ENCODE data around the gene TBC1D13. TPM values are rescaled to one million over a fixed set of nuclear protein-coding genes. Genes with fewer than 3 reads are reported as not detected.
A peak's percentile ranks its signal among the peaks of the same experiment; 100 is the strongest.

Gene TBC1D13
- total and polyA plus RNA-seq, 9 of the 15 experiments (the other 6 are each of a cell fraction or from before 2014, with no cell fraction given) = 2.3 to 28.7 (median 11.4) TPM

DNA sequence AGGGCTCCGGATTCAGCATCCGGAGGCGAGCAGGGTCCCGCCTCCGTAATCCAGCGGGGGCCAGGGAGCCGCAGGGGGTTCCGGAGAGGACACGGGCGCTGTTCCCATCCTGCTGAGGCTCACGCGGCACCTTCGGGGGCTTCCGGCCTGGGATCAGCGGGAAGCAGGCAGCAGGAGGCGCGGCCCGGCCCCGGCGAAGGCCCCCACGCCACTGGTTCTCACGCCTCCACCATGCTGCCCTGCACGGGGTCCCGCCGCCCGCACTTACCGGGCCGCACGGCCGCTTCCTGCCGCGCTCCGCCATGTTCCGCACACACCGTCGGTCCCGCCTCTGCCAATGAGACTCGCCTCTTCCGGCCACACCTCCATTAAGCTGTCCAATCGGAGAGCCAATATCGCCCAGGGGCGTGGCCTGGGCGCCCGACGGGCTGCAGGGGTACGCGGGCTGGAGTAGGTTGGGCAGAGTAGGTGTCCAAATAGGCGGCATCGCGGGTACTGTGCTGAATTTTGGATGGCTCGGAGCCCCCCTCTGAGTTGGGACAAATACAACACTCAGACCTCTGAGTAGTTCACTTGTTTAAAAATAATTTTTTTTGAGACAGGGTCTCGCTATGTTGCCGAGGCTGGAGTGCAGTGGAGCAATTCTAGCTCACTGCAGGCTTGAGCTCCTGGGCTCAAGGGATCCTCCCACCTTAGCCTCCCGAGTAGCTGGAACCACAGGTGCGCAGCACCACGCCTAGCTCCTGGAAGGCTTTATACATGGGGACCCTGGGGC is 42.6 kb downstream of the TBC1D13 start, which contains the start of gene SPOUT1 (continued):
- TF ChIP-seq, protein P1, sequence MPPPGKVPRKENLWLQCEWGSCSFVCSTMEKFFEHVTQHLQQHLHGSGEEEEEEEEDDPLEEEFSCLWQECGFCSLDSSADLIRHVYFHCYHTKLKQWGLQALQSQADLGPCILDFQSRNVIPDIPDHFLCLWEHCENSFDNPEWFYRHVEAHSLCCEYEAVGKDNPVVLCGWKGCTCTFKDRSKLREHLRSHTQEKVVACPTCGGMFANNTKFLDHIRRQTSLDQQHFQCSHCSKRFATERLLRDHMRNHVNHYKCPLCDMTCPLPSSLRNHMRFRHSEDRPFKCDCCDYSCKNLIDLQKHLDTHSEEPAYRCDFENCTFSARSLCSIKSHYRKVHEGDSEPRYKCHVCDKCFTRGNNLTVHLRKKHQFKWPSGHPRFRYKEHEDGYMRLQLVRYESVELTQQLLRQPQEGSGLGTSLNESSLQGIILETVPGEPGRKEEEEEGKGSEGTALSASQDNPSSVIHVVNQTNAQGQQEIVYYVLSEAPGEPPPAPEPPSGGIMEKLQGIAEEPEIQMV (tag; conservative IDR thresholded peaks at IDR 0.05; ENCODE audit: low read depth) = no peak
- TF ChIP-seq, protein P2, sequence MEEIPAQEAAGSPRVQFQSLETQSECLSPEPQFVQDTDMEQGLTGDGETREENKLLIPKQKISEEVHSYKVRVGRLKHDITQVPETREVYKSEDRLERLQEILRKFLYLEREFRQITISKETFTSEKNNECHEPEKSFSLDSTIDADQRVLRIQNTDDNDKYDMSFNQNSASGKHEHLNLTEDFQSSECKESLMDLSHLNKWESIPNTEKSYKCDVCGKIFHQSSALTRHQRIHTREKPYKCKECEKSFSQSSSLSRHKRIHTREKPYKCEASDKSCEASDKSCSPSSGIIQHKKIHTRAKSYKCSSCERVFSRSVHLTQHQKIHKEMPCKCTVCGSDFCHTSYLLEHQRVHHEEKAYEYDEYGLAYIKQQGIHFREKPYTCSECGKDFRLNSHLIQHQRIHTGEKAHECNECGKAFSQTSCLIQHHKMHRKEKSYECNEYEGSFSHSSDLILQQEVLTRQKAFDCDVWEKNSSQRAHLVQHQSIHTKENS (CRISPR knock-in tag; IDR thresholded peaks at IDR 0.05) = no peak
- TF ChIP-seq ZNF324 (CRISPR knock-in tag; IDR thresholded peaks at IDR 0.05) (no peak), ATF7 (IDR thresholded peaks at IDR 0.05) (peak; percentile 60; the same call in 1 of the 2 replicates), CBFA2T2 (conservative IDR thresholded peaks at IDR 0.05) (no peak), ZNF24 (IDR thresholded peaks at IDR 0.05) (no peak), SREBF2 (CRISPR knock-in tag; IDR thresholded peaks at IDR 0.05) (no peak), EP300 (IDR thresholded peaks at IDR 0.05; ENCODE audit: low read length) (no peak), SAFB2 (IDR thresholded peaks at IDR 0.05; ENCODE audit: borderline replicate concordance, low read depth, low read length, severe bottlenecking) (no peak), FOXK1 (CRISPR knock-in tag; IDR thresholded peaks at IDR 0.05; ENCODE audit: borderline replicate concordance) (no peak), NCOA6 (IDR thresholded peaks at IDR 0.05) (no peak), HMGN3 (IDR thresholded peaks at IDR 0.05; ENCODE audit: borderline replicate concordance, extremely low read depth, insufficient read length, low read depth, low read length) (peak; percentile 50), ZFP36 (IDR thresholded peaks at IDR 0.05; ENCODE audit: low read depth, low read length, partially characterized antibody) (no peak), FIP1L1 (IDR thresholded peaks at IDR 0.05; ENCODE audit: low read depth, low read length, poor library complexity, severe bottlenecking) (peak; percentile 93)
- TF ChIP-seq, protein P3, sequence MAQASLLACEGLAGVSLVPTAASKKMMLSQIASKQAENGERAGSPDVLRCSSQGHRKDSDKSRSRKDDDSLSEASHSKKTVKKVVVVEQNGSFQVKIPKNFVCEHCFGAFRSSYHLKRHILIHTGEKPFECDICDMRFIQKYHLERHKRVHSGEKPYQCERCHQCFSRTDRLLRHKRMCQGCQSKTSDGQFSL (CRISPR knock-in tag; IDR thresholded peaks at IDR 0.05) = no peak
- TF ChIP-seq, protein P3 (tag; IDR thresholded peaks at IDR 0.05) = no peak
- TF ChIP-seq, protein P4, sequence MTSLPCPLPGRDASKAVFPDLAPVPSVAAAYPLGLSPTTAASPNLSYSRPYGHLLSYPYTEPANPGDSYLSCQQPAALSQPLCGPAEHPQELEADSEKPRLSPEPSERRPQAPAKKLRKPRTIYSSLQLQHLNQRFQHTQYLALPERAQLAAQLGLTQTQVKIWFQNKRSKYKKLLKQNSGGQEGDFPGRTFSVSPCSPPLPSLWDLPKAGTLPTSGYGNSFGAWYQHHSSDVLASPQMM (CRISPR knock-in tag; IDR thresholded peaks at IDR 0.05) = no peak
- TF ChIP-seq, protein P5, sequence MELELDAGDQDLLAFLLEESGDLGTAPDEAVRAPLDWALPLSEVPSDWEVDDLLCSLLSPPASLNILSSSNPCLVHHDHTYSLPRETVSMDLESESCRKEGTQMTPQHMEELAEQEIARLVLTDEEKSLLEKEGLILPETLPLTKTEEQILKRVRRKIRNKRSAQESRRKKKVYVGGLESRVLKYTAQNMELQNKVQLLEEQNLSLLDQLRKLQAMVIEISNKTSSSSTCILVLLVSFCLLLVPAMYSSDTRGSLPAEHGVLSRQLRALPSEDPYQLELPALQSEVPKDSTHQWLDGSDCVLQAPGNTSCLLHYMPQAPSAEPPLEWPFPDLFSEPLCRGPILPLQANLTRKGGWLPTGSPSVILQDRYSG (tag; conservative IDR thresholded peaks at IDR 0.05; ENCODE audit: low read depth) = no peak
- TF ChIP-seq, protein P6, sequence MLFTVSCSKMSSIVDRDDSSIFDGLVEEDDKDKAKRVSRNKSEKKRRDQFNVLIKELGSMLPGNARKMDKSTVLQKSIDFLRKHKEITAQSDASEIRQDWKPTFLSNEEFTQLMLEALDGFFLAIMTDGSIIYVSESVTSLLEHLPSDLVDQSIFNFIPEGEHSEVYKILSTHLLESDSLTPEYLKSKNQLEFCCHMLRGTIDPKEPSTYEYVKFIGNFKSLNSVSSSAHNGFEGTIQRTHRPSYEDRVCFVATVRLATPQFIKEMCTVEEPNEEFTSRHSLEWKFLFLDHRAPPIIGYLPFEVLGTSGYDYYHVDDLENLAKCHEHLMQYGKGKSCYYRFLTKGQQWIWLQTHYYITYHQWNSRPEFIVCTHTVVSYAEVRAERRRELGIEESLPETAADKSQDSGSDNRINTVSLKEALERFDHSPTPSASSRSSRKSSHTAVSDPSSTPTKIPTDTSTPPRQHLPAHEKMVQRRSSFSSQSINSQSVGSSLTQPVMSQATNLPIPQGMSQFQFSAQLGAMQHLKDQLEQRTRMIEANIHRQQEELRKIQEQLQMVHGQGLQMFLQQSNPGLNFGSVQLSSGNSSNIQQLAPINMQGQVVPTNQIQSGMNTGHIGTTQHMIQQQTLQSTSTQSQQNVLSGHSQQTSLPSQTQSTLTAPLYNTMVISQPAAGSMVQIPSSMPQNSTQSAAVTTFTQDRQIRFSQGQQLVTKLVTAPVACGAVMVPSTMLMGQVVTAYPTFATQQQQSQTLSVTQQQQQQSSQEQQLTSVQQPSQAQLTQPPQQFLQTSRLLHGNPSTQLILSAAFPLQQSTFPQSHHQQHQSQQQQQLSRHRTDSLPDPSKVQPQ (CRISPR knock-in tag; IDR thresholded peaks at IDR 0.05; ENCODE audit: borderline replicate concordance) = no peak
